ENCODE measurements around the gene DCST2.
A peak's percentile ranks its signal among the peaks of the same experiment; 100 is the strongest.

- TF ChIP-seq, protein P1, sequence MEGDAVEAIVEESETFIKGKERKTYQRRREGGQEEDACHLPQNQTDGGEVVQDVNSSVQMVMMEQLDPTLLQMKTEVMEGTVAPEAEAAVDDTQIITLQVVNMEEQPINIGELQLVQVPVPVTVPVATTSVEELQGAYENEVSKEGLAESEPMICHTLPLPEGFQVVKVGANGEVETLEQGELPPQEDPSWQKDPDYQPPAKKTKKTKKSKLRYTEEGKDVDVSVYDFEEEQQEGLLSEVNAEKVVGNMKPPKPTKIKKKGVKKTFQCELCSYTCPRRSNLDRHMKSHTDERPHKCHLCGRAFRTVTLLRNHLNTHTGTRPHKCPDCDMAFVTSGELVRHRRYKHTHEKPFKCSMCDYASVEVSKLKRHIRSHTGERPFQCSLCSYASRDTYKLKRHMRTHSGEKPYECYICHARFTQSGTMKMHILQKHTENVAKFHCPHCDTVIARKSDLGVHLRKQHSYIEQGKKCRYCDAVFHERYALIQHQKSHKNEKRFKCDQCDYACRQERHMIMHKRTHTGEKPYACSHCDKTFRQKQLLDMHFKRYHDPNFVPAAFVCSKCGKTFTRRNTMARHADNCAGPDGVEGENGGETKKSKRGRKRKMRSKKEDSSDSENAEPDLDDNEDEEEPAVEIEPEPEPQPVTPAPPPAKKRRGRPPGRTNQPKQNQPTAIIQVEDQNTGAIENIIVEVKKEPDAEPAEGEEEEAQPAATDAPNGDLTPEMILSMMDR (IDR thresholded peaks at IDR 0.05) = peak; percentile 54 to 74 (median 60)
- no peak for TF ChIP-seq POLR2A (IDR thresholded peaks at IDR 0.05)
Observed at GRCh38 chr1:155062702-155063411, 29.3 kb upstream of the DCST2 start.
